Endothelial cell of umbilical vein (primary cell): ENCODE results near the gene TMOD1. TPM values are rescaled to one million over a fixed set of nuclear protein-coding genes. Genes with fewer than 3 reads are reported as not detected.

Source experiments
- BruUV-seq: library from RNA; stranded (reverse); fragments of 400-500 nt; replicated peaks from 2 replicates; lab custom pipeline; 2021; lab: Mats Ljungman, UMichigan
- CTCF ChIA-PET: fragments of 300-600, 350-600 bp; sonication (Branson Sonifier 250); formaldehyde crosslinking; loops from one replicate; lab custom pipeline; 2021; ENCODE audit warnings: antibody characterized with exemption, inconsistent platforms; lab: Charles Lee
- POLR2A ChIA-PET: fragments of 300-600, 350-600 bp; sonication (Branson Sonifier 250); formaldehyde crosslinking; loops from one replicate; lab custom pipeline; 2021; ENCODE audit warnings: antibody characterized with exemption, inconsistent platforms; lab: Charles Lee
- DNase-seq: peaks from one replicate; pipeline ENCODE4 v3.0.0-alpha.2; 2011; ENCODE audit warnings: low read depth, low spot score
- FAIRE-seq: peaks from 2 replicates; lab custom pipeline; 2011; peaks lifted over from hg19 to GRCh38; lab: Jason Lieb, UNC
- H2AFZ ChIP-seq: 2 replicates; pipeline ENCODE4 v1.6.0; 2012; ENCODE audit warnings: low read depth, low read length, control low read depth, inconsistent platforms
- H3K27ac ChIP-seq: 2 replicates; pipeline ENCODE4 v1.5.1; 2011; ENCODE audit warnings: low read depth, mild to moderate bottlenecking, control low read depth, low read length, moderate library complexity; ENCODE audit not compliant: insufficient read depth
- H3K27me3 ChIP-seq, 2 experiments: 2 replicates each; pipeline versions ENCODE4 v1.6.0 to v1.6.1; 2011; ENCODE audit warnings: low read length in 2 of 2, mixed read lengths in 1 of 2; ENCODE audit not compliant: control insufficient read depth in 2 of 2, insufficient read depth in 2 of 2
- H3K36me3 ChIP-seq, 2 experiments: 2 replicates in 1 of 2; 3 replicates in 1 of 2; pipeline ENCODE4 v1.5.1; 2011; ENCODE audit warnings: low read length in 2 of 2, mild to moderate bottlenecking in 1 of 2, moderate library complexity in 1 of 2; ENCODE audit not compliant: control insufficient read depth in 2 of 2, insufficient read depth in 2 of 2; ENCODE audit errors: extremely low read depth in 1 of 2
- H3K4me1 ChIP-seq: 3 replicates; pipeline ENCODE4 v1.5.1; 2011; ENCODE audit warnings: mild to moderate bottlenecking, low read length; ENCODE audit not compliant: control insufficient read depth, insufficient read depth; ENCODE audit errors: extremely low read depth
- H3K4me2 ChIP-seq: 2 replicates; pipeline ENCODE4 v1.6.1; 2011; ENCODE audit warnings: low read length, control low read depth, mixed read lengths; ENCODE audit not compliant: insufficient read depth
- H3K4me3 ChIP-seq, 3 experiments: fragments of 200-600 bp in 1 of 3; sonication (generic), shearing (Covaris generic) in 1 of 3; replicated peaks in 1 of 3; 2 replicates each; pipeline ENCODE4 v1.5.1; 2011 to 2016; ENCODE audit warnings: control low read depth in 3 of 3, low read length in 3 of 3, mild to moderate bottlenecking in 2 of 3, inconsistent platforms in 1 of 3, low read depth in 1 of 3, moderate library complexity in 1 of 3; ENCODE audit not compliant: insufficient read depth in 1 of 3
- H3K79me2 ChIP-seq: 2 replicates; pipeline ENCODE4 v1.6.0; 2012; ENCODE audit warnings: low read length, inconsistent platforms; ENCODE audit not compliant: control insufficient read depth, insufficient read depth
- H3K9ac ChIP-seq: replicated peaks from 2 replicates; pipeline ENCODE3; 2011; ENCODE audit warnings: low read length, control low read depth; ENCODE audit not compliant: insufficient read depth; ENCODE audit errors: extremely low read depth
- H3K9me1 ChIP-seq: replicated peaks from 3 replicates; pipeline ENCODE4 v1.6.0; 2011; ENCODE audit warnings: mild to moderate bottlenecking, low read length; ENCODE audit not compliant: control insufficient read depth, insufficient read depth; ENCODE audit errors: extremely low read depth
- H3K9me3 ChIP-seq: replicated peaks from 2 replicates; pipeline ENCODE4 v1.5.1; 2012; ENCODE audit warnings: low read length, inconsistent platforms; ENCODE audit not compliant: control insufficient read depth, insufficient read depth
- H4K20me1 ChIP-seq: replicated peaks from 2 replicates; pipeline ENCODE3; 2011; ENCODE audit warnings: mild to moderate bottlenecking, low read length; ENCODE audit not compliant: control insufficient read depth, insufficient read depth; ENCODE audit errors: extremely low read depth
- CTCF ChIP-seq, 2 donors: IDR thresholded peaks; 1 replicate in 1 of 2; 2 replicates in 1 of 2; pipeline ENCODE4 v1.5.1; 2011; ENCODE audit warnings: low read length in 2 of 2, mild to moderate bottlenecking in 2 of 2, moderate library complexity in 2 of 2, control low read depth in 1 of 2, inconsistent platforms in 1 of 2, low read depth in 1 of 2; ENCODE audit not compliant: insufficient read depth in 1 of 2; ENCODE audit errors: extremely low read depth in 1 of 2
- EZH2 ChIP-seq: IDR thresholded peaks from 2 replicates; pipeline ENCODE4 v1.6.1; 2012; ENCODE audit warnings: borderline replicate concordance, low read depth, mild to moderate bottlenecking, moderate library complexity, low read length, inconsistent platforms; ENCODE audit not compliant: severe bottlenecking
- FOS ChIP-seq: IDR thresholded peaks from 2 replicates; pipeline ENCODE4 v1.6.1; 2011; ENCODE audit warnings: mild to moderate bottlenecking, low read length, moderate library complexity, borderline replicate concordance; ENCODE audit not compliant: insufficient read depth
- GATA2 ChIP-seq: IDR thresholded peaks from 2 replicates; pipeline ENCODE4 v1.7.0; 2011; ENCODE audit warnings: low read depth, mild to moderate bottlenecking, moderate library complexity, mixed read lengths, low read length; ENCODE audit not compliant: insufficient read length, insufficient read depth
- JUN ChIP-seq: IDR thresholded peaks from 2 replicates; pipeline ENCODE4 v1.6.1; 2011; ENCODE audit warnings: borderline replicate concordance, low read depth; ENCODE audit not compliant: insufficient read length, insufficient read depth
- MYC ChIP-seq: IDR thresholded peaks from one replicate; pipeline ENCODE4 v1.6.1; 2011; ENCODE audit warnings: mild to moderate bottlenecking, low read depth, low read length
- POLR2A ChIP-seq: IDR thresholded peaks from 2 replicates; pipeline ENCODE4 v1.6.1; 2012; ENCODE audit warnings: low read depth, mild to moderate bottlenecking, control low read depth, low read length
- POLR2AphosphoS5 ChIP-seq: IDR thresholded peaks from 2 replicates; pipeline ENCODE4 v1.6.1; 2012; ENCODE audit warnings: low read depth, mild to moderate bottlenecking, control low read depth, low read length, moderate library complexity; ENCODE audit not compliant: insufficient read depth
- dilution Hi-C: fragments of 300-500 bp; cut with MboI; formaldehyde crosslinking; loops from one replicate; pipeline ENCODE4 v1.15.0; 2019; ENCODE audit warnings: low sequenced_read_pairs; ENCODE audit not compliant: extremely low pct_ligation_motif_present
- intact Hi-C: fragments of 100-400 bp; cut with micrococcal nuclease; formaldehyde crosslinking; loops from one replicate; pipeline ENCODE4 v1.10.0; 2022
- polyA plus RNA-seq, 4 experiments: library from polyadenylated mRNA; depleted of rRNA in 3 of 4; stranded (reverse) in 3 of 4; unstranded in 1 of 4; fragments of >200 nt; gene quantifications; 2 replicates each; pipeline versions ENCODE4 v1.2.1 to v1.2.3, GENCODE V29; 2011 to 2012; ENCODE audit warnings: missing spikeins in 1 of 4
- total RNA-seq: library from RNA; stranded (reverse); gene quantifications from 2 replicates; pipeline ENCODE4 v1.2.3, GENCODE V29; 2021
- TF ChIP-seq, protein P1 (sequence below): IDR thresholded peaks from 2 replicates; pipeline ENCODE4 v1.6.1; 2011; ENCODE audit not compliant: insufficient read depth, insufficient read length

TMOD1 gene
- total and polyA plus RNA-seq, 2 donors (not counting 3 experiments of a cell fraction or from before 2014, with no cell fraction given) = 0.26 to 1.4 TPM

- no peaks in the 10 kb centered on the region for H3K27me3 ChIP-seq
- dilution Hi-C loops = no loop called here
- H3K4me1 ChIP-seq = no peaks in the 10 kb centered on the region
- DNase-seq (no peak), FAIRE-seq (no peak)
- no TSS peak for BruUV-seq
- H3K79me2 ChIP-seq = no peaks in the 10 kb centered on the region
- H3K4me2 ChIP-seq = no peak overlapping the region
- H3K9me3 ChIP-seq = no peaks in the 10 kb centered on the region
- H2AFZ ChIP-seq = no peak overlapping the region
- TF ChIP-seq, protein P1, sequence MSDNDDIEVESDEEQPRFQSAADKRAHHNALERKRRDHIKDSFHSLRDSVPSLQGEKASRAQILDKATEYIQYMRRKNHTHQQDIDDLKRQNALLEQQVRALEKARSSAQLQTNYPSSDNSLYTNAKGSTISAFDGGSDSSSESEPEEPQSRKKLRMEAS = no peak
- no peak for TF ChIP-seq POLR2A
- no peak for TF ChIP-seq GATA2
- TF ChIP-seq POLR2AphosphoS5 = no peak
- no peak for TF ChIP-seq CTCF (IDR thresholded peaks at IDR 0.05; ENCODE audit: extremely low read depth in 1 of 2, insufficient read depth in 1 of 2, low read depth in 1 of 2, low read length in 2 of 2)
- no peak for TF ChIP-seq MYC
- TF ChIP-seq EZH2 = no peak
- no peak for TF ChIP-seq JUN
- no peak for TF ChIP-seq FOS
- H3K9ac ChIP-seq = no peak overlapping the region
- no peaks in the 10 kb centered on the region for H3K36me3 ChIP-seq
- no peak overlapping the region for H3K4me3 ChIP-seq
- no peaks in the 10 kb centered on the region for H4K20me1 ChIP-seq
- H3K27ac ChIP-seq = no peak overlapping the region
- intact Hi-C loops = no loop called here
- POLR2A ChIA-PET = interaction anchor here (0.5 kb wide), 1 partner anchor 78 kb away, joined by 4 read pairs; no protein-coding TSS in a partner anchor
- CTCF ChIA-PET = interaction anchor here (2.9 to 3.6 kb wide), 3 partner anchors 10 to 136 kb away, joined by 14 to 26 read pairs (median 20); no protein-coding TSS in a partner anchor
- H3K9me1 ChIP-seq = no peaks in the 10 kb centered on the region
Measured at GRCh38 chr9:97480174-97480573, 21.3 kb upstream of the TMOD1 start.
